GM19239 (cell line): ENCODE results near the gene GLRX3.

Source experiments
- DNase-seq: peaks from one replicate; pipeline ENCODE4 v3.0.0; 2011; ENCODE audit warnings: low spot score; ENCODE audit not compliant: insufficient read length
- FAIRE-seq: peaks from 2 replicates; lab custom pipeline; 2011; peaks lifted over from hg19 to GRCh38; lab: Jason Lieb, UNC

GLRX3 gene

GRCh38 chr10:130137090-130137448, 878 bp downstream of the GLRX3 start:
- peak; percentile 45 for FAIRE-seq
- DNase-seq = no peak

DNA sequence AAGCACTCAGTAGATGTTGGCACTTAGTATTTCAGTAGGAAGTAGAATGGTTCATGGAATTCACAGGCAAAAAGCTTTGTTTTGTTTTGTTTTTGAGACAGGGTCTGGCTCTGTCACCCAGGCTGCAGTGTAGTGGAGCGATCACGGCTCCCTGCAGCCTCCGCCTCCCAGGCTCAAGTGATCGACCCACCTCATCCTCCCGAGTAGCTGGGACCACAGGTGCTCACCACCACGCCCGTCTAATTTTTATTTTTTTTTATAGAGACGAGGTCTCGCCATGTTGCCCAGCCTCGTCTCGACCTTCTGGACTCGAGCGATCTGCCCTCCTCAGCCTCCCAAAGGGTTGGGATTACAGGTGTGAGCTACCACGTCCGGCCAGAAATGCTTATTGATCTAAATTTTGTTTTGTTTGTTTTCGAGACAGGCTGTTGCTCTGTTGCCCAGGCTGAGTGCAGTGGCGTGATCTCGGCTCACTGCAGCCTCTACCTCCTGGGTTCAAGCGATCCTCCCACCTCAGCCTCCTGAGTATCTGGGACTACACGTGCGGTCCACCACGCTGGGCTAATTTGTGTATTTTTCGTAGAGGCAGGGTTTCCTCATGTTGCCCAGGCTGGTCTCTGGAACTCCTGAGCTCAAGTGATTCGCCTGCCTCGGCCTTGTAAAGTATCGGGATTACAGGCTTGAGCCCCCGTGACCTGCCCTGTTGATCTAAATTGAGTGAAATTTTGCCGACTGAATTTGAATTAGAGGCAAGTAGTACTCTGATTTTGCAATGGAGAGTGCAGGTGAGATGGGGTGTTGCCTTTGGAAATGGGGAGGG, 1.7 kb downstream of the GLRX3 start:
- no peak for FAIRE-seq
- no peak for DNase-seq

- DNase-seq (no peak), FAIRE-seq (no peak)
These were observed 2.3 kb downstream of the GLRX3 start for GRCh38 chr10:130138479-130138866.

DNA sequence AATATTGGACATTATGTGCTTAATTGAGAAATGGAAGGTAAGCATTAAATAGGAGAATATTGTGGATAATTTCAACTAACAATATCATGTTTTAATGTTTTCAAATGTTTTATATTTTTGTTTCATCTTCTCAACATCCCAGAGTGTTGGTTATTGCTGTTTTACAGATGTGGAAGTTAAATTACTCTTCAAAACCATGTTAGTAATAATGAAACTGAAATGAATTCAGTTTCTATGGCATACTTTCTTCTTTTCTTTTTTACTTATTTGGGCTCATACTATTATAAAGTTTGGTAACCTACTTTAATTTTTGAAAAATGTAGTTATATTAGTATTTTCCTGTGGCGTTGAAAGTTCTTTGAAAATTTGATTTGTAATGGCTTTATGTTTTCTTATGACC, 4.2 kb downstream of the GLRX3 start:
- peak; percentile 73 for FAIRE-seq

DNA sequence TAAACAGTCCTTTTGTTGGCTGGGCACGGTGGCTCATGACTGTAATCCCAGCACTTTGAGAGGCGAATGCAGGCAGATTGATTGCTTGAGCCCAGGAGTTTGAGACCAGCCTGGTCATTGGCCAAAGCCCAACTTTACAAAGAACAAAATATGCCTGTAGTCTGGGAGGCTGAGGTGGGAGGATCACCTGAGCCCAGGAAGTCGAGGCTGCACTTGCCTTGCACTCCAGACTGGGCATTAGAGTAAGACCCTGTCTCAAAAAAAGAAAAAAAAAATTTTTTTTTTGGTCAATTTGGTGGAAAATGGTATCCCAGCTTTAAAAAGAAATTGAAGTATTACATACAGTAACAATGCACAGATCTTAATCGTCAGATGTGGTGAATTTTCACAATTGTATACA, 4.8 kb downstream of the GLRX3 start:
- FAIRE-seq = peak; percentile 45
- no peak for DNase-seq

More for the DNA sequence above, 4.2 kb downstream of the GLRX3 start:
- no peak for DNase-seq

GRCh38 chr10:130141460-130141859, 5.3 kb downstream of the GLRX3 start:
- DNase-seq = no peak
- no peak for FAIRE-seq

DNA sequence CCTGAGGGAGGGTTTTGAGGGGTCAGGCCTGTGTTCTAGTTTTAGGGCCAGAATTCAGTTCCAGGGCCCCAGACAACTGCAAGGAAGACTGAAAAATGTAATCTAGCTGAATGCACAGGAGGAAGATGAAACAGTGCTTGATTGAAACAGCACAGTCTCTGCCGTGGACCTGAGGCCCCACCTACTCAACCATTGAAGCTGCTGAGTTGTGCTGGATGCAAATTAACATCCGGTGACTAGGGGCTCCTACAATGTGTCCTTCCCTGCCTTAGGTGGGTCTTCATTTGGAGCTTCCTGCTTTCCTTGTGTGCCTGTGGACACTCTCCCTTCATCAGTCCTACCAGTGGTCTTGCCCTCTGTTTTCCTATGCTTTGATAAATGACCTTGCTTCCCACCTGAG, 5.7 kb downstream of the GLRX3 start:
- FAIRE-seq (peak; percentile 93), DNase-seq (peak; percentile 45)

GRCh38 chr10:130146042-130146441, 9.9 kb downstream of the GLRX3 start:
- FAIRE-seq (peak; percentile 26), DNase-seq (no peak)

DNA sequence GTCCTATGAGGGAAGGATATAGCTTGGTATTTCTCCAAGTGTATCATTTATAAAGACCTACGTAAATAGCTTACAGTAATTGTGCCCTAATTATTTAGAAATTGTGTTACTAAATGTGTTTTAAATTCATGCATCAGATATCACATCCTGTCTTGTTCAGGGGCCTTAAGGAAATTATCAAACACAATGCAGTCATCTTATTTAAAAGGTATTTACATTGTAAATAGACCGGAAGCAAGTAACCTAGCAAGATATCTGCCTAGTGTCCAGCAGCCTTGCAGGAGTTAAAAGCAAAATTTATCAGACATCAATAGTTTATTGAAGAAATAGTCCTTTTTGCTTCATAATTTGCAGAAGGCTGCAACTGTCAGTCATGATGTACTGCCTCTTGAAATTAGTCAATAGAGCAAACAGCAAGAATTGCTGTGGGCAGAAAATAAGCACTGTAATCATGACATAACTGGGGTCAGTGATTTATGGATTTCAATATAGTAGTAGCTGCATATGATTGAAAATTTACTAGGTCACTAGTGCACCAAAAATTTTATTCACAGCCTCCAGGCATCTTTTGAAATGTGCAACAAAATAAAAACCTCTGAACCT, 23.1 kb downstream of the GLRX3 start:
- FAIRE-seq = no peak
- DNase-seq = no peak

GRCh38 chr10:130160775-130161174, 24.6 kb downstream of the GLRX3 start:
- FAIRE-seq (peak; percentile 85), DNase-seq (no peak)

- no peak for DNase-seq
- FAIRE-seq = no peak
These were observed 25.1 kb downstream of the GLRX3 start for GRCh38 chr10:130161331-130161730.

- no peak for DNase-seq
These were observed 31.0 kb downstream of the GLRX3 start for GRCh38 chr10:130167193-130167592.

GRCh38 chr10:130167707-130168106, 31.5 kb downstream of the GLRX3 start:
- no peak for FAIRE-seq
- no peak for DNase-seq

More at GRCh38 chr10:130167193-130167592, 31.0 kb downstream of the GLRX3 start:
- FAIRE-seq = no peak

DNA sequence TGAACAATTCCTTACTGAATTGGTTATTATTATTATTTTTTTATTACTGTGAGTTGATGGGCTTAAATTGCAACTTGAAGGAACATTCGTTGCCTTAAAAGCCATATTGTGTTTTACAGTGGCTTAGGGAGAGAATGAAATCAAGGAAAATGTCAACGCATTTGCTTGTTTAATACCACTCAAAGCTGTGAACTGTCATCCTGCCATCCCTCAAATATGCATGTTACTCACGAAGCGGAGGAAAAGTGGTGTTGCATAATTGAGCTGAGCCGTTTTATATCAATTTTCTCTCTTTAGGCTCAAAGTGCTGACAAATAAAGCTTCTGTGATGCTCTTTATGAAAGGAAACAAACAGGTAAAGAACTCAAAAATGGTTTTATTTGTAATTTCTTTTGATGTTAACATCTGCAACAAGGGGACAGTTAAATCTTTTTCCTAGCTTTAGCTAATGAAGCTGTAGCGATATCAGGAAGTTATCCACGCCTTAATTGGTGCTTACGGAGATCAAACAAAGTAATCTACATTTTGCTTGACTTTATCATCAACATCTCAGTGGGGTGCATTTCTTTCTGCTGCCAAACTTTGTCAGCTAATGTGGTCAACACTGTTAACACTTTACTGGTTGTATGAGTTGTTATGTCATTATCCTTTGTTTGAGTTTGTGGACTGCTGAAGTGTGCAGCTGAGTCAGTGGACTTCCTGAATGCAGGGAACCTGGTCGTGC, 33.1 kb downstream of the GLRX3 start:
- DNase-seq = no peak
- FAIRE-seq = no peak

DNA sequence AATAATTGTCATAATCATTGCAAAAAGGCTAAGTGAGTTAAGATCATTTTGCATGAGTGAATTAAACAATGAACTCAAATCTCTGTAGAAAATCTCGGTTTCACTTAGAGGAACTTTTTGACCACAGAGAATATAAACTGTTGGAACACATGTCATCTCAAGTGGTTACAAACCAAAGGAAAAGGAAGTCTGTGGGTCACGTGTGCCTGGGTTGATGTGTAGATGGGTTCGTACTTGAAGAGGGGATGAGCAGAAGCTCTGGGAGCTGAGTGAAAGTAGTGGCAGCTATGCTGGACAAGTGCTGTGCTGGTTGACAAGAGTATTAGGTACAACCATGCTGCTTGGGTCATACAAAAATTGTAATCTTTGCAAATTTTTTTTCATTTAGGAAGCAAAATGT, 35.0 kb downstream of the GLRX3 start:
- peak; percentile 66 for FAIRE-seq

GRCh38 chr10:130174328-130174727, 38.1 kb downstream of the GLRX3 start:
- DNase-seq (no peak), FAIRE-seq (no peak)

More for the DNA sequence above, 35.0 kb downstream of the GLRX3 start:
- no peak for DNase-seq

- FAIRE-seq (no peak), DNase-seq (no peak)
These were observed 38.9 kb downstream of the GLRX3 start for GRCh38 chr10:130175074-130175473.

DNA sequence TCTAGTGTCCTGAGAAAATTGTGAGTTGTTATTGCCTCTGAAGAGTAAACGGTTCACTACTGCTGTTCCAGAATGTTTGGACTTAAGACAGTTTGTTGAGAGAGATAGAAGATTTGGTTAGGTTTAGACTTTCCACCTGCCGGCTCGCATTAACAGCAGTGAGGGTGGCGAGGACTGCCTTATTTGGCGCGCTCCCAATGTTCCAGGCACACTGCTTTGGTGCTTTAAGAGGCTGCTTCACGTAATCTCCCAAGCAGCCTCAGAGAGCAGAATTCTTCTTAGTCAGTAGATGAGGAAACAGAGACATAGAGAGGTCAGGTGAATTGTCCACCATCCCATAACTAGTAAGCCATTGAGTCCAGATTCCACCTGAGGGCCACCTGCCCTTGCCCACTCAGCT, 41.1 kb downstream of the GLRX3 start:
- DNase-seq = no peak
- FAIRE-seq = no peak

DNA sequence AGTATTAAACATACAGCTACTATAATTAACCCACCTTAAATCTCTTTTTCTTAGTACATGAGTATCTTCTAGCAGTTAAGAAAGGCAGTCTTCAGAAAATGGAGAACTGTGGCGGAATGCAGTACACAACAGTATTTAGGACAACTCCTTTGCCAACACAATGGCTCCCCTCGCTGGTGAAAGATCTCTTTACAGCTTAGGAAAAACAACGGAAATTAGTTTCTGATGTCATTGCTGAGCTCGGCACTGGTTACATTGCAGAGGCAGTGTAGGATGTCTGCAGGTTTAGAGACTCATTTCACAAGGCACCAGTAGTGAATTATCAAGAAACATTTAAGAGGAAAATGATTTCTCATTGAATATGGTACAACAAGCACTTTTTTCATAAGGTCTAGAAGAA, 43.4 kb downstream of the GLRX3 start:
- DNase-seq = no peak

DNA sequence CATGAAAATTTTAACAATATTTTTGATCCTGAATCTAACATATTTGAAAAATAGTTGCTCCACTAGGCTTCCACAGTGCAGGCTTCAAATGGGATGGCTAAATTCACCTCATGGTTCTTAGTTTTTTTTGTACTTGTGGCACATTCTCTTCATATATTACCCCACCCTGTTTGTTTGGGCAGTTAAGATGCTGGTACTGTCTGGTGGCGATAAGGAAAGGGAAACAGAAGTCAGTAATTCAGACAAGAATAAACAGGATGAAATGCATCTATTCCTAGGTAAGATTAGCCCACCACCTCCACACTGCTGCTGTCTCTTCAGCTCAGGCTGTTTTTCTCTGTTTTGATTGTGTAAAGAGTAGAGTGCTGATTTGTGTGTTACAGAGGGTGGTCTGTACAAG, 44.2 kb downstream of the GLRX3 start:
- DNase-seq = no peak
- no peak for FAIRE-seq

More for the DNA sequence above, 43.4 kb downstream of the GLRX3 start:
- FAIRE-seq = peak; percentile 48

DNA sequence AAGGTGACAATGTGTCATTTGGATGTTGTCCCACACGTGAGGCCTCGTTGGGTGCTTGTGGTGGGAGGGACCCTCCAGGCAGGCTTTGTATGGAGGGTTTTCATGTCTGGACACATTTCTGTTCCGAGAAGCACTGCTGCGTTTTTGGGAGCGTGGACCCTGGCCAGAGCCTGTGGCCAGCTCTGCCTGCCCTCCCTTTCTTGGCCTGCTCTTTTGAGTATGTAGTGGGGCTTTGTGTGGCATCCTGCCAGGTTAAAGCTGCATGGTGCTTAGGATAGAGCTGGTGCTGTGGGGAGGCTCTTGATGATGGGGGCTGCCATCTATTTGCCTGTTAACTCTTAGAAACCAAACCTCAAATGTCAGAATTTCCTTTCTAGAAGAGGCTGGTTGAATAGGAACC, 45.7 kb downstream of the GLRX3 start:
- FAIRE-seq (no peak), DNase-seq (no peak)
